Gastroesophageal sphincter (tissue), 4 donors: ENCODE data around the gene BIVM. TPM values are rescaled to one million over a fixed set of nuclear protein-coding genes. Genes with fewer than 3 reads are reported as not detected.
A peak's percentile ranks its signal among the peaks of the same experiment; 100 is the strongest.

Experiments used
- ATAC-seq: fragments of 150-250 bp; one replicate; pipeline ENCODE4 v1.9.1; 2016; ENCODE audit warnings: mild to moderate bottlenecking, moderate library complexity
- H3K27ac ChIP-seq, 4 donors: fragments of 200-600 bp; sonication (generic) in 3 of 4; 1 replicate in 3 of 4; 2 replicates in 1 of 4; pipeline ENCODE4 v1.5.1; 2016 to 2019
- H3K27me3 ChIP-seq: fragments of 200-600 bp; sonication (generic); one replicate; pipeline ENCODE4 v1.5.1; 2019
- H3K36me3 ChIP-seq, 2 donors: fragments of 200-600 bp; sonication (generic); one replicate each; pipeline ENCODE4 v1.5.1; 2019; ENCODE audit warnings: control low read depth in 1 of 2
- H3K4me1 ChIP-seq, 3 donors: fragments of 200-600 bp; sonication (generic); 1 replicate in 2 of 3; 2 replicates in 1 of 3; pipeline ENCODE4 v1.5.1; 2016 to 2019; ENCODE audit warnings: control low read depth in 2 of 3
- H3K4me3 ChIP-seq, 2 donors: fragments of 200-600 bp; sonication (generic); one replicate each; pipeline ENCODE4 v1.5.1; 2019; ENCODE audit warnings: mild to moderate bottlenecking in 1 of 2, moderate library complexity in 1 of 2
- H3K9me3 ChIP-seq, 3 donors: fragments of 200-600 bp; sonication (generic); one replicate each; pipeline ENCODE4 v1.5.1; 2017 to 2019; ENCODE audit warnings: control low read depth in 2 of 3
- EP300 ChIP-seq: sonication (generic); formaldehyde crosslinking; IDR thresholded peaks from one replicate; pipeline ENCODE4 v1.6.1; 2017; ENCODE audit warnings: antibody characterized with exemption, mild to moderate bottlenecking
- POLR2A ChIP-seq, 2 donors: fragments of 450-650 bp; IDR thresholded peaks; one replicate each; pipeline ENCODE4 v1.6.1; 2017; ENCODE audit warnings: antibody characterized with exemption in 2 of 2, mild to moderate bottlenecking in 2 of 2, moderate library complexity in 1 of 2
- POLR2AphosphoS5 ChIP-seq: sonication (generic); formaldehyde crosslinking; IDR thresholded peaks from one replicate; pipeline ENCODE4 v1.6.1; 2017; ENCODE audit warnings: antibody characterized with exemption
- WGBS, 2 donors: methylation state at CpG; one replicate each; pipeline ENCODE4 v1.1.5; 2018; ENCODE audit warnings: low coverage in 1 of 2; 5-methylcytosine and 5-hydroxymethylcytosine counted together
- total RNA-seq, 4 donors: library from RNA; depleted of rRNA; stranded (reverse); fragments of >200 nt; gene quantifications; one replicate each; pipeline ENCODE4 v1.1.0, GENCODE V29; 2016
- TF ChIP-seq, protein P1 (sequence below), 4 experiments: fragments of 200-600 bp in 2 of 4; fragments of 450-650 bp in 2 of 4; sonication (generic) in 1 of 4; IDR thresholded peaks; one replicate each; pipeline ENCODE4 v1.5.1; 2017 to 2019; ENCODE audit warnings: antibody characterized with exemption in 4 of 4, mild to moderate bottlenecking in 2 of 4, moderate library complexity in 2 of 4

The BIVM gene
- total RNA-seq, 4 donors from 2014 or later: 8.7 to 19.6 (median 15.8) TPM

DNA sequence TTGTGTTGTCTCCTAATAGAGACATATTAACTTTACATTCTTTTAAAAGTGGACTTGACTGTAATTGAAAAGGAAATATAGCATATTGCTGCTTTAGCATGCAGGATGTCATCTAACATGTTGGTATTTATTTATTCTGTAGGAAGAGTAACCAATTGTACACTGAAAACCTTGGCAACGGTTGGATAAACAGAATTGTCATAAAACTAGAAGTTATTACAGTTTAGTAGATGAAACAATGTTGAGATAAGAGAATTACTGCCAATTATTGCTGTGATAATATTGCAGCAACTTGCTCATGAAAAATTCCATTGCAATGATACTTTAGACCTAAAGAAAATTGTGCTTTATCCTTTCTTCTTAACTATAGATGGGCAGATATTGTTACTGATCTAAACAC is 39.4 kb downstream of the BIVM start:
- no peak overlapping the region for H3K27ac ChIP-seq
- H3K4me3 ChIP-seq: no peak overlapping the region
- WGBS, 2 donors: 60% methylated on average over 1 of the region's 1 CpG
- no peaks in the 10 kb centered on the region for H3K27me3 ChIP-seq
- H3K4me1 ChIP-seq: no peaks in the 10 kb centered on the region
- ATAC-seq: no peak
- no peaks in the 10 kb centered on the region for H3K9me3 ChIP-seq
- peaks cover 0 to 87% of the 10 kb centered on the region in 2 donors for H3K36me3 ChIP-seq
- TF ChIP-seq POLR2AphosphoS5 (no peak), POLR2A (IDR thresholded peaks at IDR 0.05) (no peak), EP300 (no peak)
- TF ChIP-seq, protein P1, sequence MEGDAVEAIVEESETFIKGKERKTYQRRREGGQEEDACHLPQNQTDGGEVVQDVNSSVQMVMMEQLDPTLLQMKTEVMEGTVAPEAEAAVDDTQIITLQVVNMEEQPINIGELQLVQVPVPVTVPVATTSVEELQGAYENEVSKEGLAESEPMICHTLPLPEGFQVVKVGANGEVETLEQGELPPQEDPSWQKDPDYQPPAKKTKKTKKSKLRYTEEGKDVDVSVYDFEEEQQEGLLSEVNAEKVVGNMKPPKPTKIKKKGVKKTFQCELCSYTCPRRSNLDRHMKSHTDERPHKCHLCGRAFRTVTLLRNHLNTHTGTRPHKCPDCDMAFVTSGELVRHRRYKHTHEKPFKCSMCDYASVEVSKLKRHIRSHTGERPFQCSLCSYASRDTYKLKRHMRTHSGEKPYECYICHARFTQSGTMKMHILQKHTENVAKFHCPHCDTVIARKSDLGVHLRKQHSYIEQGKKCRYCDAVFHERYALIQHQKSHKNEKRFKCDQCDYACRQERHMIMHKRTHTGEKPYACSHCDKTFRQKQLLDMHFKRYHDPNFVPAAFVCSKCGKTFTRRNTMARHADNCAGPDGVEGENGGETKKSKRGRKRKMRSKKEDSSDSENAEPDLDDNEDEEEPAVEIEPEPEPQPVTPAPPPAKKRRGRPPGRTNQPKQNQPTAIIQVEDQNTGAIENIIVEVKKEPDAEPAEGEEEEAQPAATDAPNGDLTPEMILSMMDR (IDR thresholded peaks at IDR 0.05): no peak

- ATAC-seq: no peak
- WGBS, 2 donors: 53 to 63% methylated on average over 3 of the region's 4 CpGs
- Histone ChIP-seq H3K36me3 (peaks cover 0 to 80% of the 10 kb centered on the region in 2 donors), H3K4me1 (no peaks in the 10 kb centered on the region), H3K9me3 (no peaks in the 10 kb centered on the region), H3K27ac (no peak overlapping the region), H3K4me3 (no peak overlapping the region), H3K27me3 (no peaks in the 10 kb centered on the region)
- TF ChIP-seq, protein P1 (IDR thresholded peaks at IDR 0.05): no peak
- no peak for TF ChIP-seq EP300
- TF ChIP-seq POLR2AphosphoS5: no peak
- no peak for TF ChIP-seq POLR2A (IDR thresholded peaks at IDR 0.05)
Measured at GRCh38 chr13:102838982-102839381, 40.1 kb downstream of the BIVM start.

- ATAC-seq: no peak
- no peak overlapping the region for H3K27ac ChIP-seq
- H3K27me3 ChIP-seq: no peaks in the 10 kb centered on the region
- no peaks in the 10 kb centered on the region for H3K4me1 ChIP-seq
- H3K9me3 ChIP-seq: no peaks in the 10 kb centered on the region
- TF ChIP-seq POLR2A (IDR thresholded peaks at IDR 0.05) (no peak), POLR2AphosphoS5 (no peak), EP300 (no peak)
- TF ChIP-seq, protein P1 (IDR thresholded peaks at IDR 0.05): no peak
- 77 to 78% methylated on average over 5 of the region's 5 CpGs for WGBS, 2 donors
- no peak overlapping the region for H3K4me3 ChIP-seq
- H3K36me3 ChIP-seq: peaks cover 0 to 75% of the 10 kb centered on the region in 2 donors
Measured at GRCh38 chr13:102839462-102839861, 40.5 kb downstream of the BIVM start.

DNA sequence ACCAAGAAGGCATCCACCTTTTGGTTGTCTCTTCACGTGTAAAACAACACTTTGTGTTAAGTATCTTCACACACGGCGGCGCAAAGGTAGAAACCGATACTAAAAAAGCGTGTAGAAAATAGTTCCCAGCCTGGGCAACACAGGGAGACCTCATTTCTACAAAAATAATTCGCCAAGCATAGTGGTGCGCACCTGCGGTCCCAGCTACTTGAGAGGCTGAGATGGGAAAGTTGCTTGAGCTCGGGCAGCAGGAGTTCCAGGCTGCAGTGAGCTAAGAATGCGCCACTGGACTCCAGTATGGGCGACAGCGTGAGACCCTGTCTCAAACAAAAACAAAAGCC is 46.3 kb downstream of the BIVM start:
- Histone ChIP-seq H3K4me1 (peaks cover 4 to 42% (median 6%) of the 10 kb centered on the region in 3 donors), H3K4me3 (peak overlapping the region; percentile 93 to 97), H3K9me3 (no peaks in the 10 kb centered on the region), H3K36me3 (peaks cover 0 to 23% of the 10 kb centered on the region in 2 donors), H3K27ac (peak overlapping the region; percentile 75 to 99 (median 96)), H3K27me3 (no peaks in the 10 kb centered on the region)
- TF ChIP-seq POLR2A (IDR thresholded peaks at IDR 0.05) (no peak), EP300 (no peak), POLR2AphosphoS5 (no peak)
- TF ChIP-seq, protein P1 (IDR thresholded peaks at IDR 0.05): no peak
- ATAC-seq: peak; percentile 31
- WGBS, 2 donors: 0 to 1% methylated on average over 9 to 13 of the region's 13 CpGs

DNA sequence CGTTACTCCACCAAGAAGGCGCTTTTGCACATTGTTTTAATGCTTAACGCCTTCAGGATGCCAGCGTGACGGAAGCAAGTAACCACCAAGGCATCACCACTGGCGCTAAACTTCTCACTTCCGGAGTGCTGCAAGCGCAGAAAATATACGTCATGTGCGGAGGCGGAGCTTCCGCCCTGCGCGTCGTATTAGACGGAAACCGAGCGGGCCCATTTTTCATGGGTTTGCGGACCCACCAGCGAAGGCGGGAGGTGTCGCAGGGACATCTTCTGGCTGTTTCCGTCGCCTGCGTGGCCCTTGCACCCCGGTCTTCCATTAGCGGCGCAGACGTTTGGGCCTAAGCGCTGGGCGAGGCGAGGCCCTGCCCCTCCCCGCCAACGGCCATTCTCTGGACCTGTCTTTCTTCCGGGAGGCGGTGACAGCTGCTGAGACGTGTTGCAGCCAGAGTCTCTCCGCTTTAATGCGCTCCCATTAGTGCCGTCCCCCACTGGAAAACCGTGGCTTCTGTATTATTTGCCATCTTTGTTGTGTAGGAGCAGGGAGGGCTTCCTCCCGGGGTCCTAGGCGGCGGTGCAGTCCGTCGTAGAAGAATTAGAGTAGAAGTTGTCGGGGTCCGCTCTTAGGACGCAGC is 46.8 kb downstream of the BIVM start, which contains the start of gene ERCC5:
Gene ERCC5 (plus strand): TSS at position 403 of the 631 bp plus-strand sequence. CDS start 235 bp downstream, outside the sequence.
- ATAC-seq: peak; percentile 96
- no peaks in the 10 kb centered on the region for H3K27me3 ChIP-seq

More for the DNA sequence above, 46.8 kb downstream of the BIVM start, which contains the start of gene ERCC5:
- Histone ChIP-seq H3K27ac (peak within 1 kb of the TSS; percentile 75 to 99 (median 96)), H3K4me1 (peaks cover 4 to 47% (median 6%) of the 10 kb centered on the region in 3 donors), H3K36me3 (peaks cover 0 to 18% of the 10 kb centered on the region in 2 donors), H3K9me3 (no peaks in the 10 kb centered on the region), H3K4me3 (peak within 1 kb of the TSS; percentile 93 to 97)
- 0% methylated on average over 9 of the region's 49 CpGs; no CpG with 5 or more reads in 1 of the 2 donors for WGBS, 2 donors
- TF ChIP-seq POLR2A (IDR thresholded peaks at IDR 0.05) (peak; percentile 79 to 81), POLR2AphosphoS5 (peak; percentile 97), EP300 (no peak)
- TF ChIP-seq, protein P1 (IDR thresholded peaks at IDR 0.05): no peak
